IMR-90 (cell line): ENCODE results near the gene USP31. TPM values are rescaled to one million over a fixed set of nuclear protein-coding genes. Genes with fewer than 3 reads are reported as not detected.

ENCODE experiments used
- ATAC-seq: fragments of 200-7000 bp; cut with Tn5 transposase; 2 replicates; pipeline ENCODE4 v1.9.1; 2020; ENCODE audit warnings: low read depth, mild to moderate bottlenecking, moderate library complexity
- BruUV-seq: library from RNA; stranded (reverse); fragments of 400-500 nt; replicated peaks from 2 replicates; lab custom pipeline; 2021; lab: Mats Ljungman, UMichigan
- CTCF ChIA-PET: fragments of 300-600 bp; formaldehyde crosslinking; extraction: SDS; loops from one replicate; lab custom pipeline; 2021; ENCODE audit warnings: antibody characterized with exemption; lab: Yijun Ruan, JAX
- POLR2A ChIA-PET: fragments of 300-600 bp; sonication (Branson Sonifier 250); formaldehyde crosslinking; loops from one replicate; lab custom pipeline; 2022; ENCODE audit warnings: antibody characterized with exemption; ENCODE audit not compliant: unreplicated experiment; lab: Charles Lee
- DNase-seq: peaks from one replicate; pipeline ENCODE4 v3.0.0; 2013
- H2AFZ ChIP-seq: replicated peaks from 2 replicates; pipeline ENCODE3; 2013; ENCODE audit warnings: low read length, mild to moderate bottlenecking; ENCODE audit not compliant: poor library complexity
- H2AK5ac ChIP-seq: 2 replicates; pipeline ENCODE4 v1.6.1; 2013; ENCODE audit warnings: low read depth, low read length, inconsistent platforms
- H2AK9ac ChIP-seq: replicated peaks from 2 replicates; pipeline ENCODE3; 2013; ENCODE audit warnings: mild to moderate bottlenecking, low read depth, low read length, moderate library complexity; ENCODE audit not compliant: poor library complexity
- H2BK120ac ChIP-seq: 2 replicates; pipeline ENCODE4 v1.6.1; 2013; ENCODE audit warnings: low read depth, low read length, inconsistent platforms
- H2BK15ac ChIP-seq: 3 replicates; pipeline ENCODE4 v1.6.1; 2013; ENCODE audit warnings: low read depth, low read length, inconsistent platforms
- H2BK20ac ChIP-seq: 2 replicates; pipeline ENCODE4 v1.6.1; 2013; ENCODE audit warnings: low read depth, mild to moderate bottlenecking, inconsistent platforms, low read length, moderate library complexity
- H2BK5ac ChIP-seq: 2 replicates; pipeline ENCODE4 v1.6.1; 2013; ENCODE audit warnings: mild to moderate bottlenecking, low read depth, low read length, inconsistent platforms; ENCODE audit not compliant: poor library complexity, severe bottlenecking
- H3K14ac ChIP-seq: replicated peaks from 2 replicates; pipeline ENCODE4 v1.6.1; 2013; ENCODE audit warnings: low read depth, low read length, inconsistent platforms
- H3K18ac ChIP-seq: 2 replicates; pipeline ENCODE4 v1.6.1; 2013; ENCODE audit warnings: low read depth, low read length, control low read depth
- H3K23ac ChIP-seq: 2 replicates; pipeline ENCODE4 v1.6.1; 2013; ENCODE audit warnings: low read depth, low read length, inconsistent platforms
- H3K27ac ChIP-seq: 2 replicates; pipeline ENCODE4 v1.5.1; 2013; ENCODE audit warnings: mild to moderate bottlenecking, control low read depth, low read length; ENCODE audit not compliant: insufficient read depth
- H3K27me3 ChIP-seq: 2 replicates; pipeline ENCODE4 v1.6.1; 2013; ENCODE audit warnings: low read length; ENCODE audit not compliant: control insufficient read depth, insufficient read depth
- H3K36me3 ChIP-seq: 2 replicates; pipeline ENCODE4 v1.6.1; 2013; ENCODE audit warnings: low read length, mixed read lengths; ENCODE audit not compliant: control insufficient read depth, insufficient read depth
- H3K4ac ChIP-seq: 2 replicates; pipeline ENCODE4 v1.6.1; 2013; ENCODE audit warnings: low read depth, low read length, inconsistent platforms
- H3K4me1 ChIP-seq: 2 replicates; pipeline ENCODE4 v1.6.1; 2013; ENCODE audit warnings: low read length, mixed read lengths; ENCODE audit not compliant: control insufficient read depth, insufficient read depth
- H3K4me2 ChIP-seq: 2 replicates; pipeline ENCODE4 v1.6.1; 2013; ENCODE audit warnings: low read depth, mild to moderate bottlenecking, control low read depth, low read length, moderate library complexity
- H3K4me3 ChIP-seq: 2 replicates; pipeline ENCODE4 v1.5.1; 2013; ENCODE audit warnings: low read depth, mild to moderate bottlenecking, control low read depth, low read length, moderate library complexity; ENCODE audit not compliant: insufficient read depth
- H3K56ac ChIP-seq: 2 replicates; pipeline ENCODE4 v1.6.1; 2013; ENCODE audit warnings: low read length, inconsistent platforms; ENCODE audit not compliant: insufficient read depth; ENCODE audit errors: extremely low read depth
- H3K79me1 ChIP-seq, 2 experiments: 2 replicates each; pipeline ENCODE4 v1.6.1; 2013; ENCODE audit warnings: low read length in 2 of 2, inconsistent platforms in 1 of 2, low read depth in 1 of 2
- H3K9ac ChIP-seq: 2 replicates; pipeline ENCODE4 v1.6.1; 2013; ENCODE audit warnings: low read depth, low read length, control low read depth
- H3K9me1 ChIP-seq: 2 replicates; pipeline ENCODE4 v1.6.1; 2013; ENCODE audit warnings: low read length, inconsistent platforms; ENCODE audit not compliant: insufficient read depth
- H3K9me3 ChIP-seq: 2 replicates; pipeline ENCODE4 v1.6.1; 2013; ENCODE audit warnings: low read length; ENCODE audit not compliant: control insufficient read depth, insufficient read depth
- H4K20me1 ChIP-seq: 2 replicates; pipeline ENCODE4 v1.6.1; 2013; ENCODE audit warnings: low read length, inconsistent platforms; ENCODE audit not compliant: insufficient read depth
- H4K5ac ChIP-seq: 2 replicates; pipeline ENCODE4 v1.6.1; 2013; ENCODE audit warnings: mild to moderate bottlenecking, low read depth, low read length, control low read depth
- H4K8ac ChIP-seq, 2 experiments: 2 replicates each; pipeline ENCODE4 v1.6.1; 2013; ENCODE audit warnings: low read depth in 2 of 2, low read length in 2 of 2, control low read depth in 1 of 2, inconsistent platforms in 1 of 2
- H4K91ac ChIP-seq: 2 replicates; pipeline ENCODE4 v1.6.1; 2013; ENCODE audit warnings: low read depth, low read length, inconsistent platforms; ENCODE audit not compliant: insufficient read depth
- BHLHE40 ChIP-seq: fragments of 150-350 bp; IDR thresholded peaks from 2 replicates; pipeline ENCODE4 v1.6.1; 2016; ENCODE audit warnings: mild to moderate bottlenecking, low read depth, low read length
- CEBPB ChIP-seq: IDR thresholded peaks from 2 replicates; pipeline ENCODE4 v1.6.1; 2012; ENCODE audit warnings: low read depth, low read length, improper control_type of control experiment
- CHD1 ChIP-seq: IDR thresholded peaks from 2 replicates; pipeline ENCODE4 v1.6.1; 2012; ENCODE audit warnings: low read depth, low read length, improper control_type of control experiment
- CTCF ChIP-seq: conservative IDR thresholded peaks from 2 replicates; pipeline ENCODE4 v1.5.1; 2012; ENCODE audit warnings: mild to moderate bottlenecking, low read depth, low read length, improper control_type of control experiment
- FOS ChIP-seq: fragments of 150-350 bp; IDR thresholded peaks from 2 replicates; pipeline ENCODE4 v1.6.1; 2016; ENCODE audit warnings: low read depth, low read length
- MAFK ChIP-seq: IDR thresholded peaks from 2 replicates; pipeline ENCODE4 v1.6.1; 2012; ENCODE audit warnings: low read depth, low read length, improper control_type of control experiment
- MAZ ChIP-seq: IDR thresholded peaks from 2 replicates; pipeline ENCODE4 v1.6.1; 2012; ENCODE audit warnings: low read depth, mild to moderate bottlenecking, low read length, improper control_type of control experiment, moderate library complexity, borderline replicate concordance
- MXI1 ChIP-seq: IDR thresholded peaks from 2 replicates; pipeline ENCODE4 v1.6.1; 2012; ENCODE audit warnings: low read depth, mild to moderate bottlenecking, low read length, moderate library complexity, borderline replicate concordance
- NFE2L2 ChIP-seq: fragments of 150-350 bp; IDR thresholded peaks from 2 replicates; pipeline ENCODE4 v1.6.1; 2016; ENCODE audit warnings: low read depth, mild to moderate bottlenecking, low read length
- POLR2A ChIP-seq: IDR thresholded peaks from 2 replicates; pipeline ENCODE4 v1.6.1; 2012; ENCODE audit warnings: mild to moderate bottlenecking, low read depth, low read length
- RAD21 ChIP-seq: IDR thresholded peaks from 2 replicates; pipeline ENCODE4 v1.6.1; 2012; ENCODE audit warnings: low read length, improper control_type of control experiment
- RCOR1 ChIP-seq: IDR thresholded peaks from 2 replicates; pipeline ENCODE4 v1.6.1; 2012; ENCODE audit warnings: mild to moderate bottlenecking, low read length, improper control_type of control experiment; ENCODE audit not compliant: insufficient replicate concordance
- RFX5 ChIP-seq: IDR thresholded peaks from 2 replicates; pipeline ENCODE4 v1.8.0; 2012; ENCODE audit warnings: low read depth, mild to moderate bottlenecking, low read length, moderate library complexity
- SMC3 ChIP-seq: fragments of 150-350 bp; IDR thresholded peaks from 2 replicates; pipeline ENCODE4 v1.6.1; 2016; ENCODE audit warnings: low read depth, mild to moderate bottlenecking, antibody characterized with exemption, low read length, moderate library complexity
- WGBS, 2 experiments: methylation state at CpG; one replicate each; pipeline versions ENCODE4 v1.1.5 to v1.1.7; 2013; ENCODE audit warnings: missing lambda C conversion rate in 2 of 2; ENCODE audit not compliant: insufficient read length in 1 of 2; ENCODE audit errors: extremely low coverage in 2 of 2; 5-methylcytosine and 5-hydroxymethylcytosine counted together
- dilution Hi-C: fragments of 300-500 bp; cut with HindIII; formaldehyde crosslinking; loops from one replicate; pipeline ENCODE4 v1.14.3; 2018; ENCODE audit warnings: low sequenced_read_pairs; ENCODE audit not compliant: unreplicated experiment
- in situ Hi-C: fragments of 300-500 bp; cut with MboI; formaldehyde crosslinking; loops from 3 replicates; pipeline ENCODE4 v1.14.3; 2019; ENCODE audit warnings: low sequenced_read_pairs, inconsistent platforms, mixed read lengths
- intact Hi-C: fragments of 100-400 bp; cut with micrococcal nuclease; formaldehyde crosslinking; loops from 2 replicates; pipeline ENCODE4 v1.10.0; 2022
- polyA plus RNA-seq, 3 experiments: library from polyadenylated mRNA; depleted of rRNA; stranded (reverse); fragments of >200 nt; gene quantifications; 2 replicates each; pipeline ENCODE4 v1.2.3, GENCODE V29; 2012; ENCODE audit warnings: low replicate concordance in 1 of 3
- total RNA-seq: library from RNA; depleted of rRNA; stranded (reverse); fragments of >200 nt; gene quantifications from 2 replicates; pipeline ENCODE4 v1.2.3, GENCODE V29; 2012
- TF ChIP-seq, protein P1 (sequence below): fragments of 150-350 bp; IDR thresholded peaks from 2 replicates; pipeline ENCODE4 v1.6.1; 2016; ENCODE audit warnings: low read depth, mild to moderate bottlenecking, low read length, moderate library complexity, borderline replicate concordance
- TF ChIP-seq, protein P2 (sequence below): fragments of 150-350 bp; IDR thresholded peaks from 2 replicates; pipeline ENCODE4 v1.6.1; 2017; ENCODE audit warnings: mild to moderate bottlenecking, antibody characterized with exemption, low read length, low read depth

The USP31 gene
- total and polyA plus RNA-seq, 2 of the 4 experiments (the other 2 are of a cell fraction), result 2.9 to 3.4 TPM

DNA sequence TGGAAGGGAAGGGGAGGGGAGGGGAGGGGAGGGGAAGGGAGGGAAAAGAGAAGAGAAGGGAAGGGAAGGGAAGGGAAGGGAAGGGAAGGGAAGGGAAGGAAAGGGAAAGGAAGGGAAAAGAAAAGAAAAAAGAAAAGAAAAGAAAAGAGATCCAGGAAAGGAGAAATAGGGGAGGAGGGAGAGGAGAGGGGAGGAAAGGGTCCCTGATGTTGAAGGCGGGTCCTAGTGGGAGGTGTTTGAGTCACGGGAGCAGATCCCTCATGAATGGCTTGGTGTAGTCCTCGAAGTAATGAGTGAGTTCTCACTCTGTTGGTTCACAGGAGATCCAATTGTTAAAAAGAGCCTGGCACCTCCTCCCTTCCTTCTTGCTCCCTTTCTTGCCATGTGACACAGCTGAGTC is 6.9 kb upstream of the USP31 start:
- BruUV-seq, result no TSS peak
- H4K91ac ChIP-seq, result no peak overlapping the region
- no peak overlapping the region for H3K23ac ChIP-seq
- dilution Hi-C loops (no loop called here), in situ Hi-C loops (no loop called here), intact Hi-C loops (no loop called here)
- H2BK15ac ChIP-seq, result no peak overlapping the region
- no peak overlapping the region for H2AK9ac ChIP-seq
- no peaks in the 10 kb centered on the region for H3K36me3 ChIP-seq
- DNase-seq, result no peak
- H2BK5ac ChIP-seq, result no peak overlapping the region
- no peak overlapping the region for H2AFZ ChIP-seq
- WGBS, 2 experiments, result 80% methylated on average over 1 of the region's 3 CpGs; no CpG with 5 or more reads in 1 of the 2 experiments
- ChIA-PET POLR2A (no interaction called here), CTCF (no interaction called here)
- no peak overlapping the region for H3K4ac ChIP-seq
- no peak overlapping the region for H3K56ac ChIP-seq
- no peaks in the 10 kb centered on the region for H3K4me1 ChIP-seq
- H3K27ac ChIP-seq, result no peak overlapping the region
- ATAC-seq, result no peak
- H4K5ac ChIP-seq, result no peak overlapping the region
- H3K4me2 ChIP-seq, result no peak overlapping the region
- H4K20me1 ChIP-seq, result no peaks in the 10 kb centered on the region
- H2AK5ac ChIP-seq, result no peak overlapping the region
- H3K9ac ChIP-seq, result no peak overlapping the region
- TF ChIP-seq CTCF, result no peak
- TF ChIP-seq CEBPB, result no peak
- no peak for TF ChIP-seq MAZ
- TF ChIP-seq RFX5, result no peak
- no peak for TF ChIP-seq RAD21
- TF ChIP-seq, protein P1, sequence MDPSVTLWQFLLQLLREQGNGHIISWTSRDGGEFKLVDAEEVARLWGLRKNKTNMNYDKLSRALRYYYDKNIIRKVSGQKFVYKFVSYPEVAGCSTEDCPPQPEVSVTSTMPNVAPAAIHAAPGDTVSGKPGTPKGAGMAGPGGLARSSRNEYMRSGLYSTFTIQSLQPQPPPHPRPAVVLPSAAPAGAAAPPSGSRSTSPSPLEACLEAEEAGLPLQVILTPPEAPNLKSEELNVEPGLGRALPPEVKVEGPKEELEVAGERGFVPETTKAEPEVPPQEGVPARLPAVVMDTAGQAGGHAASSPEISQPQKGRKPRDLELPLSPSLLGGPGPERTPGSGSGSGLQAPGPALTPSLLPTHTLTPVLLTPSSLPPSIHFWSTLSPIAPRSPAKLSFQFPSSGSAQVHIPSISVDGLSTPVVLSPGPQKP, result no peak
- no peak for TF ChIP-seq CHD1
- no peak for TF ChIP-seq POLR2A
- no peak for TF ChIP-seq MAFK
- no peak for TF ChIP-seq SMC3
- no peak for TF ChIP-seq MXI1
- TF ChIP-seq FOS, result no peak
- TF ChIP-seq, protein P2, sequence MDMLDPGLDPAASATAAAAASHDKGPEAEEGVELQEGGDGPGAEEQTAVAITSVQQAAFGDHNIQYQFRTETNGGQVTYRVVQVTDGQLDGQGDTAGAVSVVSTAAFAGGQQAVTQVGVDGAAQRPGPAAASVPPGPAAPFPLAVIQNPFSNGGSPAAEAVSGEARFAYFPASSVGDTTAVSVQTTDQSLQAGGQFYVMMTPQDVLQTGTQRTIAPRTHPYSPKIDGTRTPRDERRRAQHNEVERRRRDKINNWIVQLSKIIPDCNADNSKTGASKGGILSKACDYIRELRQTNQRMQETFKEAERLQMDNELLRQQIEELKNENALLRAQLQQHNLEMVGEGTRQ, result no peak
- no peak for TF ChIP-seq BHLHE40
- TF ChIP-seq NFE2L2, result no peak
- TF ChIP-seq RCOR1, result no peak
- H2BK120ac ChIP-seq, result no peak overlapping the region
- peaks cover 4% of the 10 kb centered on the region for H3K27me3 ChIP-seq
- no peak overlapping the region for H3K14ac ChIP-seq
- no peaks in the 10 kb centered on the region for H3K9me1 ChIP-seq
- no peak overlapping the region for H3K4me3 ChIP-seq
- H3K18ac ChIP-seq, result no peak overlapping the region
- no peaks in the 10 kb centered on the region for H3K79me1 ChIP-seq
- no peak overlapping the region for H4K8ac ChIP-seq
- no peaks in the 10 kb centered on the region for H3K9me3 ChIP-seq
- H2BK20ac ChIP-seq, result no peak overlapping the region
